Coronary artery (tissue), 2 donors: ENCODE data around the gene XDH.

Experiments
- DNase-seq: peaks from one replicate; pipeline ENCODE4 v3.0.0-alpha.2; 2017; ENCODE audit warnings: low spot score
- H3K27ac ChIP-seq, 2 donors: fragments of 200-600 bp; sonication (generic); one replicate each; pipeline ENCODE4 v1.5.1; 2016 to 2019
- H3K4me3 ChIP-seq: fragments of 200-600 bp; sonication (generic); 2 replicates; pipeline ENCODE4 v1.5.1; 2016; ENCODE audit warnings: mild to moderate bottlenecking, moderate library complexity
- TF ChIP-seq, protein P1 (sequence below): fragments of 200-600 bp; sonication (generic); IDR thresholded peaks from one replicate; pipeline ENCODE4 v1.5.1; 2019; ENCODE audit warnings: antibody characterized with exemption

XDH gene

DNA sequence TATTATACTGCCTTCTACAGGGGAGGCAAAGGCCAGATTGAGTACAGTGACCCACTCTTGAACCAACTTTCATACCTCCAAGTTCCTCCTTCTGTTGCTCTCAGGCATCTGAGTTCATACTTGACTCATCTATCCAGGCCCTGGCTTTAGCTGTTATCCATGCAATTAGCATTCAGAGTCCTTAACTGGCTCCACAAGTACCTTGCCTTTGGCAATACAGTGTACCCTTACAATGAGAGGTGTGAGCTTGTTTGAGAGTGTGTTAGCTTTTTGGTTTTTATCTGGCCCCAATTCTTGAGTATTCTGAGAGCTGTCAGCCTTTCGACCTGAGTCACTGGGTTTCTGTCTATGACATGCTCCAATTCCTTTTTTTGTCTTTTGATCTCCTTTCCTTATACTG lies 120.3 kb downstream of the XDH start:
- DNase-seq, result no peak
- Histone ChIP-seq H3K27ac (peak overlapping the region in 1 of 2 donors; percentile 85), H3K4me3 (no peak overlapping the region)
- TF ChIP-seq, protein P1, sequence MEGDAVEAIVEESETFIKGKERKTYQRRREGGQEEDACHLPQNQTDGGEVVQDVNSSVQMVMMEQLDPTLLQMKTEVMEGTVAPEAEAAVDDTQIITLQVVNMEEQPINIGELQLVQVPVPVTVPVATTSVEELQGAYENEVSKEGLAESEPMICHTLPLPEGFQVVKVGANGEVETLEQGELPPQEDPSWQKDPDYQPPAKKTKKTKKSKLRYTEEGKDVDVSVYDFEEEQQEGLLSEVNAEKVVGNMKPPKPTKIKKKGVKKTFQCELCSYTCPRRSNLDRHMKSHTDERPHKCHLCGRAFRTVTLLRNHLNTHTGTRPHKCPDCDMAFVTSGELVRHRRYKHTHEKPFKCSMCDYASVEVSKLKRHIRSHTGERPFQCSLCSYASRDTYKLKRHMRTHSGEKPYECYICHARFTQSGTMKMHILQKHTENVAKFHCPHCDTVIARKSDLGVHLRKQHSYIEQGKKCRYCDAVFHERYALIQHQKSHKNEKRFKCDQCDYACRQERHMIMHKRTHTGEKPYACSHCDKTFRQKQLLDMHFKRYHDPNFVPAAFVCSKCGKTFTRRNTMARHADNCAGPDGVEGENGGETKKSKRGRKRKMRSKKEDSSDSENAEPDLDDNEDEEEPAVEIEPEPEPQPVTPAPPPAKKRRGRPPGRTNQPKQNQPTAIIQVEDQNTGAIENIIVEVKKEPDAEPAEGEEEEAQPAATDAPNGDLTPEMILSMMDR, result no peak

DNA sequence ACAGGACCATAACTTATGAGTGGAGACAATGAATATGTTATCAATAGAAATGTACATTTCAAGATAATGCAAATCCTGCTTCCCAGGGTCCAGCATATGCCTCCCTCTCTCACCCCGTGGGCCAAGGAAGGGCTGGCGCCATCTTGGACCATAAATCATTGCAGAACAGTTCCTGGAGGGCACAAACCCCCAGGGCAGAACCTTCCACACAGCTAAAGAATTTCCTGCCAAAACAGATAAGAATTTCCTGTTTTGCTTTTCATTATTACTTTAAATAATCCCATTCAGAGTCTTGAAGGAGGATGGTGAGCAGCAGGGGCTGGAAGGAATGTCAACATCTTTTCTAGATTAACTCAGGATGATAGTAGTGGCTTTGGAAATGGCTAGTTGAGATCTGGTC lies 126.9 kb downstream of the XDH start:
- no peak overlapping the region for H3K4me3 ChIP-seq
- no peak overlapping the region for H3K27ac ChIP-seq
- DNase-seq, result no peak
- TF ChIP-seq, protein P1, result no peak

DNA sequence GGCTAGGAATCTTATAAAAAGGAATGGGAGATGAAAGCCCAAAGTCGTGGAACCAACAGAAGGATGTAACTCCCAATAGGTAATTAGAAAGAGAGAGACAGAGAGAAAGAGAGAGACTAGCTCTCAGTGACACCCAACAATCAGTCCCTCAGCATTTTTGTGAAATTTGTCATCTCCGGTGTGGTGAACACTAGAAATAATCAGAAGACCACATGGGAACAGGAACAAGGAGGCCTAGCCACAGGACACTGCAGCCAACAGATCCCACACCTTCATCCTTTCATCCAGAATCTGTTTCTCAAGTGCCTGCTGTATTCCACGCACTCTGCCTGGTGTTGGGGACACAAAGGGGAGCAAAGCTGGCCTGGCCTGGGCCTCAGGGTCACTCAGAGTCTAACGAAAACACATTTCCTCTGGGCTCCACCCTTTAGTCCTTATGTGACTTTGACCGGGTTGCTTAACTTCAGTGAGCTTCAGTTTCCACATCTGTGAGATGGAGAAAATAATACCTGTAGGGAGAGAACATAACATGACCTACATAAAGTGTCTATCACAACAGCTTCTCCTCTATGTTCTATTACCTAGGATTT lies 127.5 kb downstream of the XDH start:
- Histone ChIP-seq H3K27ac (no peak overlapping the region), H3K4me3 (no peak overlapping the region)
- DNase-seq, result no peak
- TF ChIP-seq, protein P1, result no peak

DNA sequence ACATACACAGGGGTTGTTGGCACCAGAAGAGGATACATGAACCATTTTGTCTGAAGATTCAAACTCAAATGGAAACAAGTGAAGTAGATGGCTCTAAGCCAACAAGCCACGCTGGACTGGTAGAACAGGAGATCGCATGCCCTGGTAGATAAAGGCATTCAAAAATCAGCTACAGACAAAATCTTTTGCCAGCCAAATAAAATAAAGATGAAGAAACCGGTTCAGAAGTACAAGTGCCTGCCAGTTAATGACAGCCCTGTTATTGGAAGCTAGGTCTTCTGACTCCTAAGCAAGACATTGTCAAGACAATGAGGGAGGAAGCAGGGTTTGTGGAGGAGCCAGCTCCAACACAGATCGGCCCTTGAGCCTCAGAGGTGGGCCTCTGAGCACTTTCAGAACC lies 128.3 kb downstream of the XDH start:
- H3K4me3 ChIP-seq, result no peak overlapping the region
- TF ChIP-seq, protein P1, result no peak
- DNase-seq, result no peak
- H3K27ac ChIP-seq, result no peak overlapping the region
